Midbrain (tissue), 1 donor: ENCODE data around the gene ANKRD23.
"Not testable (repeated sequence)": the region's sequence is repeated elsewhere in the genome, so short reads cannot be mapped to it uniquely, and the experiment has no call there.

Experiments
- DNase-seq: peaks from one replicate; lab custom pipeline; 2025; lab: John Stamatoyannopoulos, UW

Gene ANKRD23

DNA sequence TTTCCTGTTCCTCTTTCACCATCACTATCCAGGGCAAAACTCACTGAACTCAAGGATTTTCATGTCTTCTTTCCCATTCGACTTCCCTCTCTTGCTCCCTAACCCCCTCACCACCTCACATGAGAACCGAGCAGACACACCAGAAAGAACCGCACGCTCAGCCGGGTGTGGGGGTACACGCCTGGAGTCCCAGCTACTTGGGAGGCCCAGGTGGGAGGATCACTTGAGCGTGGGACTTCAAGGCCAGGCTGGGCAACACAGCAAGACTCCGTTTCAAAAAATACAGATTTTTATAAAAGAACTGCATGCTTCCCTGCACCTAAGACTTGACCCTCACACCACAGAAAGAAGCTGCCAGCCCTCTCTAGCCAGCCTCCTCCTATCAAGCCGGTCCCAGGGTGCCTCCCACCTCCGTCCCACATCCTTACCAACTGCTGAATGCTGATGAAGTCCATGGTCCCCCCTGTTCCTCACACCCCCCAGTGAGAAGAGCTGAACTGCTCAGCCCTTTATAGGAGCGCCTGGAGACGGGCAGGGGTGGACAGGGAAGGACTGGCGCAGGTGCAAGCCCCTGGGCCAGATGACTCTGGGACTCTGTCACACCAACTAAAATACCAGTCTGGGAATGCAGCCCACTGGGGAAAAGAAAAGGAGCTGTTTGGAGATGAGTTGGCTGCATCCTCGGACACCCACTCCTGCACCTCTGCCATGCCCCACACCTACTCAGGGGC lies at the start of gene ANKRD23:
Gene ANKRD23, minus strand, starts transcription at position 484 of the 731 bp plus-strand sequence. Its CDS starts 29 bp downstream, at position 455.
- DNase-seq: no peak

DNA sequence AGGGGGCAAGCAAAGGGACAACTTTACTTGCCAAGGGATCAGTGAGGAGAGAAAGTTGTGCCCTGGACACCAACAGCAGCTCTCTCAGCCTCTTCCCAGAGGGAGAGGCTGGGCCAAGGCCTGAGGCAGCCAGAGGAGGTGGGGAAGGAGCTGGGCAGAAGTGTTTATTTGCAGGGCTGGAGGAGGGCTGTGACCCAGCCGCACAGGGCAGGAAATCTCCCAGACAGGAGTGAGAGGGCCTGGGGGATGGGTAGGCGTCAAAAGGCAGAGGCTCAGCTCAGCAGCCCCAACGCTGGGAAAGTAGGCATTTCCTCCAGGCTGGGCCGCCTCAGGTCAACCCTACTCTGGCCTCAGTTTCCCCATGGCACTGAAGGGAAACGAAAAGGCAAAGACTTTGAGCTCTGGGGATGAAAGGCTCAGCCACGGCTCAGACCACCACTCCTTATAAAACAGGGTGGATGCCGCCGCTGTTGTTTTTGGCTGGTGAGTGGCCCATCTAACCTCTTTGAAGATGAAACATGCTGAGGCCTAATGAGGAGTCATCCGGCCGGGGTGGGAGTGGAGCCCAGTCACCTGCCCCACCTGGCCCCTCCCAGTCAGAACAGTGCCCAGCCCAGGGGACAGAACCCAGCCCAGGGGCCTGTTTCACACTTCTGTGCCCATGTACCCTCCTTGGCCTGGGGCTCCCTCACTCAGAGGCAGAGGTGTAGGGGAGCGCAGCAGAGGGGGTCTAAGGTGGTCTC lies 47.9 kb upstream of the ANKRD23 start:
- DNase-seq: peak; percentile 41

DNA sequence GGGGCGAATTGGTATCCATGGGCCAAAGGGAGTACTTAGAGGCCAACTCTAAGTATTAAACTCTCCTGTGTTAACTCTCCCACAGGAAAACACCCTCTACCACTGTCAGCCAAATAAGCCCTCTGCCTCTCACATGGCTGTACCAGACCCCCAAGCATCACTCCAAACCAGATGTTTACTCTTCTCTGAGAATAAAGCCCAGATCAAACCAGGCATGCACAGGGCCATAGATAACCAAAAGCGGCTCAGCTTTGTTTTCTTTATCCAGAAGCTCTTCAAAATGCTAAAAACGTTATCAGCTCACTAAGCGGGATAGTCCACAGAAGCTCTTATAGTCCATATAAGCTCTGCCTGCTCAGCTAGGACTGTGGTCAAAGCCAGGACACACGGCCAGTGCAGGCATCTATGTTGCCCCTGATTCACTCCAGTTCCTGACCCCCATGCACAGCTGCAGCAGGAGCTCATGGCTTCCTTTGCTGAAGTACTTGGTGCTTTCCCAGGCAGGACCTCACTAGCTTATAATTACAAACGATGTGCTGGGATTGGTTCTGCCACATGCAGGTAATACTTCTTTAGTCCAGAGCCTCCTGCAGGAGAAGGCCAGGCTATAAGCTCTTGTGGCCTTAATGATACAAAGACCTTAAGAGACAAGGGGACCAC lies 47.0 kb upstream of the ANKRD23 start:
- no peak for DNase-seq

DNA sequence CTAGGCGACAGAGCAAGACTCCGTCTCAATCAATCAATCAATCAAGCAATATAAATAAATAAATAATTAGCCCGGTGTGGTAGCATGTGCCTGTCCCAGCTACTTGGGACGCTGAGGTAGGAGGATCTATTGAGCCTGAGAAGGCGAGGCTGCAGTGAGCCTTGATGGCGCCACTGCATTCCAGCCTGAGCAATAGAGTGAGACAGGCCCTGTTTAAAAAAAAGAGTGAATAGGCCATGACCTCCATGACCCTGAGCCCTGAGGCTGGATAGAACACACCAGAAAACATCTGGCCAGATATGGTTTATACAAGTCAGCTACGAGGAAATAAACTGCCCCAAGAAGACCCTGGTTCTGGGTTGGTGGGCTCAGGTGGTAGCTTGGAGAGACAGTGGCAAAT lies 46.4 kb upstream of the ANKRD23 start:
- DNase-seq: no peak

DNA sequence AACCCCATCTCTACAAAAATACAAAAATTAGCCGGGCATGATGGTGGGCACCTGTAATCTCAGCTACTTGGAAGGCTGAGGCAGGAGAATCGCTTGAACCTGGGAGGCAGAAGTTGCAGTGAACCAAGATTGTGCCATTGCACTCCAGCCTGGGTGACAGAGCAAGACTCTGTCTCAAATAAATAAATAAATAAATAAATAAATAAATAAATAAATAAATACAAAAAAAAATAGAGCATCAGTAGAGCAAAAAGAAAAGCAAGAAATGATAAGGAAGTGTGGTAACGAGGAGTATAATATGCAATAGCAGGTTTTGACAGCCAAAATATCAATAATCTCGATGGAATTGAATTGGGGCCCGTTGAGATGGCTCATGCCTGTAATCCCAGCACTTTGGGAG lies 45.7 kb upstream of the ANKRD23 start:
- not testable (repeated sequence) for DNase-seq

DNA sequence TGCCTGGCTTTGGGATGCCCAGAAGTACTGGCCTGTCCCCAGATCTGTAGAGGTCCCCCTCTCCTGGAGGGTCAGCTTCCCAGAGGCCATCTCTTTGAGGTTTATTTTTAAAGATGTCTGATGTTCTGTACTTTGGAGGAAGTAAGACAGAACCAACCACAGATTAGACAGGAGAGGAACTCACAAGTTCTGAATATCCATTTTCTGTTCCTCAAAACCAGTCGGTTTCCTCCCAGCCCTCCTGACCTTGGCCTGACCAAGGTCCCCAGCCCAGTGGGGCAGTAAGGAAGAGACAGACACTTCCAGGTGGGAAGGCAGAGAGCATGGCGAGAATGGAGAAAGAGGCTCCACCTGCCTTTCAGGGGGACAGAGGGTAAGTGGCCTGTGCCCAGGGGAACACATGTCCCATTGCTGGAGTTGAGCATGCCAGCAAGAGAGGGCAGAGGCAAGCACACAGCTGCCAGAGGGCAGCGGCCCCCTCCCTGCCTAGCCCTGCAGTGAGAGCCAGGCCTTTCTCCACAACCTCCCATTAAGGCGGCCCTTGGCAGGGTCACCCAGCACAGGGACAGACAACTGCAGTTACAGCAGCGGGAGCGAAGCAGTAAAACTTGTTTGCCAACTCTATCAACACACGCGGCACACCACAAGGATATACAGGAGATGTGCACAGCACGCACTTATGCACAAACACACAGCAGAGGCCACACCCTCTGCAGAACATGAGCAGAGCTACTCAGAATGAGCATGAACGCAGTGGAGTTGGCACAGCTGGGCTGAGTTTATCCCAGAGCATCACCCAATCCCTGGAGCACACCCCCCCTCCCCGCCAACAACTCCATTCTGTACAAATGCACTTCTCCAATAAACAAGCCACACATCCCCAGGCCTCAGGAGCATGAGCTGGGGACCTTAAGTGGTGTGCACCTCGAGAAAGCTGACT lies 44.5 kb upstream of the ANKRD23 start:
- peak; percentile 77 for DNase-seq

DNA sequence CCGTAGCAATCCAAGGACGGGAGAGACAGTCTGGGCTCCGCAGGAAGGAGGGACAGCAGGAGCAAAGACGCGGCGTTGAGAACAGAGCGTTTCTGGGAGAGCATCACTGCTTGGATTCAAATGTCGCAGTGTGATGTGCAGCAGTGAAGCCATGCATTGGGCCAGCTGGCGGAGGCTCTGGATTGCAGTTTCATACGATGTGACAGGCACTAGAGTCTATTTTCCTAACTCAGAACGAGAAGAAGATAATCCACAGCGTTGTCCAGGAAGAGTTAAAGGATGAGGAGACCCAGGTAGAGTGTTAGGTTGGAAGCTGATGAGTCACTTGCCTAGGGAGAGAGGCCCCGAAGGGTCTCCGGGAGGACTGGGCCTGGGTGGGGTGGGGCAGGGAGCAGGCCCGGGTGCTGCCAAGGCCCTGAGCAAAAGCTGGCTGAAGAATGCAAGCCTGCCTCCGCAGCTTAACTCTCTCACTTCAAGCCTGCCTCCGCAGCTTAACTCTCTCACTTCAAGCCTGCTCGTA lies 43.7 kb upstream of the ANKRD23 start:
- DNase-seq: peak; percentile 50

DNA sequence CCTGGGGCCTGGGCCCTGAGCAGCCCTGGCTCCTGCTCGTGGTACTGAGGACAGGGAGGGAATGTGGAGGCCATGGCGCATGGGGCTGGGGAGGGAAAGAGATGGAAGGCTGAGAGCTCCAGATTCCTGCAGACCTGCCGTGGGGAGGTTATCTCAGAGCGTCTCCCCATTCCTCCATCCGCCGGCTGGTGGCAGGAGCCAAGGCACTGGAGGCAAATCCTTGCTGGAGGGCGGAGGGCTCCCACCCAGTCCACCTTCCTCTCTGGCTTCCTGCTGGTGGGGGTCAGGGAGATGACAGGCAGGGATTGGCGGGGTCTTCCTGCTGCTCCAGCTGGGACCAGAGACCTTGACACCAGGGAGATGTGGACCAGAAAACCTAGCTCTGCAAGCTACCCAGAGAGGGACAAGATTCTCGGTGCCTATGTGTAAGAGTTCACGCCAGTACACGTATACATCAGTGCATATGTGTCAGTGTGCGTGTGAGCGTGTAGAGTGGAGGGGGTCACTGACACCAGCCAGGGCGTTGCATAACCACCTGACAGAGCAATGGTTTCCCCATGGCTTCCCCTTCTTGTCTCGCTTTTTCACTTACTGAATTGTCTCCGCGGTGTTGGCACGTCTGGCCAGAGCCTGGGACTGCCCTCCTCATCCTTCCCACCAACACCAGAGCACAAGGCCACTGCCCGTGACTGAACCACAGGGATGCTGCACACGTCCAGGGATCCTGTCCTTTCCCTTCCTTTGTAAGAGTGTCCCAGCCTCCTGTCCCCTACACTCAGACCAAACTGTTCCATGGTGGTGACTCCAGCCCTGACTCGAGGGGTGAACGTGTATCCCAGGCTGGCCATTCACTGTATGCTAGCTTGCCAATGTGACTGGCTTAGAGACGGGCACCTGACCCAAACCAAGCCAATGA lies 41.9 kb upstream of the ANKRD23 start:
- no peak for DNase-seq

DNA sequence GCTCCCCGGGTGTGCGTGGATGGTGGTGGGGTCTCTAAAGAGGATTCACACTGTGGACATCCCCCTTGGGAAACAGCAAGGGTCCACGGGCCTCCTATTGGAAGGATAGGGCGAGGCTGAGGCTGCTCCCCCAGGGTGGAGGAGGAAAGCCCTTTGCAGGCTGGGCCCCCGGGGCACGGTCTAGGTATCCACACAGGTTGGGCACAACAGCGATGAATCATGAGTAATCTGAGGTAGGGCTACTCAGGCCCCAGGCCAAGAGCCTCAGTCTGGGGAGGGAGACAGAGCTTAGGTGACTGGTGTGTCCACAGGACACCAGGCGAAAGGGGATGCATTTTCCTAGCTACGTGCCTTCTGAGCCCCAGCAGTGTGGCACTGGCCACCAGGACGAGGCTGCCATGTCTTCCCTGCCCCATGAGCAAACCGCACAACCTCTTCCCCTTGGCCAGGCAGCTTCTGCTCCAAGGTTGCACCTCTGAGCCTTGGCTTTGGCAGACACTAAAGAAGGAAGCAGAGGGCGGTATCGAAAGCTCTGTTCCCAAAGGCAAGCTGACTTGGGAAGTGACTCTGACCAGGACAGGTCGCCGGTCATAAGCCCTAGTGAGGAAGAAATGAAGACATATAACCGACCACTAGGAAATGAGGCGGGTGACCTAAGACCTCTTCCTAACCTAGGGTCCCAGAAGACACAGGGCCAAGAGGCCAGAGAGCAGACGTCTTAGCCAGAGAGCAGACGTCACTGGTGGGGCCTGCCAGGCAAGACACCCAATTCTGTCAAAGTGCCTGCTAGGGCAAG lies 40.7 kb upstream of the ANKRD23 start:
- no peak for DNase-seq

DNA sequence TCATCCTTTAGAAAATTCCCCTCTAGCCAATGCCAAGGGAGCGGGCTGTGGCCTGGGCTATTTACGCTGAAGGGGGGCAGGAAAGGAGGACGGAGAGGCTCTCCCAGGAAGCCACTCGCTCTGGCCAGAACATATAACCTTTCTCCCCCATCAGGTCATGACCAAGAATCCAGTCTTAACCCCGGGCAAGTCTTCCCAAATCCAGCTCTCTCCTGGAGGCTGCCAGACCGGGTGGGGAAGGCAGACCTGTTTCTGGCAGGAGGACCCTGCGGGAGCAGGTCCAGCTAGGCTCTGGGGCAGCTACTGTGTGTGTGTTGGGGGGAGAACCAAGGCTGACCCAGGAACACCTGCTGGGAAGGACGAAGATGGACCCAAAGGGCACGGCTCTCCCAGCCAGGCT lies 39.5 kb upstream of the ANKRD23 start:
- DNase-seq: no peak

DNA sequence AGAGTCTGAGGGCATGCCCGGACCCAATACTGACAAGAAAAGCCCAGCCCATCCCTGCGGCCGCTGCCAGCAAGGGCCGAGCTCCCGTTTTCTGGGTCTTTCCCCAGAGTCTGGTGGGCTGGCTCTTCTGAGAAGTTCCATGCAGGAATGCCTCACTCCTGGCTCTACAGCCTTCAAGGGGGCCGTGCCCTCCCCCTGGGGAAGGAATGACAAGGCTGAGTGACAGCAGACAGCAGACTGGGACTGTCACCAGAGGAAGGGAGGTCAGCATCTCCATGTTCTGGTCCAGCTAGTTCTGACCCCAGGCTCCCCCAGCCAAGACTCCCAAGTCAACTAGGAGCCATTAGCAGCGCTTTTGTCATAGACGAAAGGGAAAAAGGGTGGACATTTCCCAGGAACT lies 39.1 kb upstream of the ANKRD23 start:
- no peak for DNase-seq

DNA sequence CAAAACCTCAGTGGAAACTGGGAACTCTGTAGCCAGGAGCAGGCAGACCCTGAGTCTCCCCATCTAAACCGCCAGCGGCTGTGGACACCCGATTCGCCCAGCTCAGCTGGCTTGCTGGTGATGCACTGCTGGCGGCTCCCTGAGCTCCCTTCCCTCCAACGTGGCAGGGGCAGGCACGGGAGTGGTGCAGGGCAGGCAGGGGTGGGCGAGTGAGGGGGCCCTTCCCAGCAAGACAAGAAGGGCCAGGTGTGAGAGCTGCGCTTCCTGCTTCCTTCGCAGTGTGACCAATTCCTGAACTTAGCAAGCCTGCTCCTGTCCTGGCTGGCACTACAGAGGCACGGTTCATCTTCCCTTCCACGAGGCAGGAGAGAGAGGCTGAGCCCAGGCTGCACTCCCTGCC lies 38.4 kb upstream of the ANKRD23 start:
- no peak for DNase-seq

DNA sequence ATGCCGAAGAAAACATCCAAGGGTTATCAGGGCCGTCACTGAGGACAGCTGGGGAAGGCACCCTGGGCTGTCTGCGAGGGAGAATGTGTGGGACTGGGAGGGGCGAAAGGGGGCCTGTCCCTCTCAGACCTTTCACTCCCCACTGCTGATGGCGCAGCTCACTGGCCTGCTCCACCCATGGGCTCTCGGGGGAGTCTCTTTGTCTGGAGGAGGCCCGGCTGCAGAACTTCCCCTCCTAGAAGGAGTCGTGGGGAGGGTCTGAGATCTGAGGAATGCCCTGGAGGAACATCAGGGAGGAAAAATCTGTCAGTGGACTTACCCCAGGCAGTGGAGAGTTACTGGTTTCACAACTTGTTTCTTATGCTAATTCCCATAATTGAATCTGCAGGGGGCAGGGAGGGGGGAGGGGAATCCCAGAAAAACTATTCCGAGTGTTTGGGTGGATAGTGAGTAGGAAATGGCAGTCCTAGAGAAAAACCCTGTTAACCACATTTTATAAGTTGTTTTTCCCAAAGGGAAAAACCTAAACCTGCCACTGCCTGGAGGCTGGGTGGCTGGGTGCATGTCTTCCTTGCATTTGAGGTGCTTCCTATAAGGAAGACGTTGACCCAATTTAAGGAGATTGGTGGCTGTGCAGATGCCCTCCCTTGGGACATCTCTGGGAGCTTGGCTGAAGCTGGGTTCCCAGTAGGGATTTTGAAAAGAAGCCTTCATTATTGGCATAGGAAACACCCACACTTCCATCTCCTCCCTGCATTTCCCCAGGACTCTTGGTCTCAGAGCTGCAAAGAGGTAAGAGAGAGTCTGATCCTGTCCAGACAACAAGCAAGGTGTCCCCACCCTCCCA lies 37.8 kb upstream of the ANKRD23 start:
- DNase-seq: no peak

DNA sequence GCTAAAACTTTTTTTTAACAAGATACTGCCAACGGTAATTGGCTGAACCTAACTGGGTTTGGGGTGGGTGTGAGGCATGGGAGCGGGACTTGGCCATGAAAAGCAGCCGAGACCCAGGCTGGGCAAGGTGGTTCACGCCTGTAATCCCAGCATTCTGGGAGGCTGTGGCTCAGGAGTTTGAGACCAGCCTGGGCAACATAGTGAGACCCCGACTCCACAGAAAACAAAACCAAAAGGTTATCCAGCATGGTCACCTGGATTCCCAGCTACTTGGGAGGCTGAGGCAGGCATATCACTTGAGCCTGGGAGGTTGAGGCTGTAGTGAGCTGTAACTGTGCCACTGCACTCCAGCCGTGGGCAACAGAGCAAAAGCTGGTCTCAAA lies 37.1 kb upstream of the ANKRD23 start:
- no peak for DNase-seq

DNA sequence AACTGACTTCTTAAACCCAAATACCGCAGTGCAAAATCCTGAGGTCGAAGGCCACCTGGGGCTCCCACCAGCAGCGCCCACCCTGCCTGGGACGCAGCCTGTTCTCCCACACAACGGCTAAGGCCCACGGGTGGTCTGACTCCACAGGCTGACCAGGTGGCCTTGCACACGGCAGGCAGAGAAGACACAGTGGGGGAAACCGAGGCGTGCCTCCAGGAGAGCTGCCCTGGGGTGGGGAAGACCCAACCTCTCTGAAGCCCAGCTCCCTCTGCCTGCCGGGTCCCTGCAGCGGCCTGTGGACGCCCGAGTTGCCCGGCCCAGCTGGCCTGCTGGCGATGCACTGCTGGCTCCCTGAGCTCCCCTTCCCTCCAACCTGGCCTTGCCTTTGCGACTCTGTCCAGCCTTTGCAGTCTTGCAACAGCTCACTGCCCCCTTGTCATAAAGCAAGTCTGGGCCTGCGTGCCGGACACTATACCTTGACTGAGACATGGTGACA lies 35.8 kb upstream of the ANKRD23 start:
- DNase-seq: no peak

DNA sequence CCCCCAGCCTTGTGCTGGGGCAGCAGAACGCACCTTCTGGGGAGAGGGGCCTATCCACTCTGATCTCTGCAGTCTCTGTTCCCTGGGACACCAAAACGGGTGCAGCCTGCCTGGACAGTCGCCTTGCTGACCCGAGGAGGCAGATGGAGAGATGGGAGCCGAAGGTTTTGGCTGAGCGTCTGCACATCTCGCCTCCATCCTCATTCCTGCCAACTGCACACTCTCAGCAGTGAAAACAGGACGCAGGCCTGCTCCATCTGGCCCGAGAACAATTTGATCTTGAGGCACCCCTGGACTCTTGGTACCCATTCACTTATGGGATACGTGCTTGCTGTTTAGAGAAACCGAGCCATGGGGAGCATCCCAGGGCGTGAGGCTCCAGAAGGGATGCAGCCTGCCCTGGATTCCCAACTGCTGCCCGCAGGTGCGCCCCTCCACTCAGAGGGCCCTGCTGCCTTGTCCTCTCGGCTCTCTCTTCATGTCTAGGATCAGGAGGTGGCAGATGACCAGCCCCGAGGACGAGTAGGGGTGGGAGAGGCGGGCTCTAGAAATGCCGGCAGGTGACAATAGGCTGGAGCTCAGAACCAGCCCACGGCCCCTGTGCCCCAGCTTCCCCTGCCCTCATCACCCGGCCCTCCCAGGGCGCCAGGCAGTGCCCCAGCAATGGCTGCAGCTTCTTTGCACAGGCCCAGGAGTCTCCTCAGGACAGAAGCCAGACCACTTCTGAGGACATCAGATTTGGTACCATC lies 35.1 kb upstream of the ANKRD23 start:
- no peak for DNase-seq

DNA sequence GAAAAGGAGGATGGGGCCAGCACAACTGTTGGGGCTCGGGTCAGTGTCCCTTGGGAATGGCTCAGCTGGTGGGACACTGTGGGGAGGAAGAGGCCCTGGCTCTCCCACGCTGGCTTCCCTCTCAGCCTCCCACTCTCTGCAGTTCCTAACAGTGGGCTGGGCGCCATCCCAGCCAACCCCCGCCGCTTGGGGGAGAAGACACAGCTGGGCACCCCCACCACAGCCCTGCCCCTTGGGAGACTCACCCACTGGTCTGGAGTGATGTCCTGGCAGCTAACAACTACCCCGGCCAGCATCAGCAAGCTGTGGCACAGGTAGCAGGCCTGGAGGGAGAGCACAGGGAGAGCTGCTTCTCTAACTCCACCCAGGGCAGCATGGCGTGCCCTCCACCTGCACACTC lies 34.4 kb upstream of the ANKRD23 start:
- no peak for DNase-seq

DNA sequence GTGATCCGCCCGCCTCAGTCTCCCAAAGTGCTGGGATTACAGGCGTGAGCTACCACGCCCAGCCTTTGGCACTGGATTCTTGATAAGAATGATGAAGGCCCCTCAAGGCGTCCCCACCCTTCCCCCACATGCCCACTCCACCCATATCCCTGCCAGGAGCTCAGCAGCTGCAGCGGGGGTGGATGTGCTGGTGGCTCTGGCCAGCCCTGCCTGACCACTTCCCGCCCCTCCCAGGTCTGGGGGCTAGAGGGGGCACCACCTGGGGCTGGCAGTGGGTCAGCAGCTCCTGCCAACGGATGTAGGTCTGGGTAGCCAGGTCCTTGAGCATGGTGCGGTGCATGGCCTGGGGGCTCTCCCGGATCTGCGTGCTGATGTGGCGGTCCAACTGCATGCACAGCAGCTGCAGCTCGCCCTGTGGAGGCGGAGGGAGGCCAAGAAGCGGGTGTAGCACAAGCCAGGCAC lies 33.8 kb upstream of the ANKRD23 start:
- DNase-seq: no peak
